Neutrophil (primary cell): Measurements from ENCODE around the gene NUAK2.

ENCODE experiments used
- H3K27ac ChIP-seq: fragments of 200-600 bp; sonication (generic); 2 replicates; pipeline ENCODE4 v1.5.1; 2016; ENCODE audit warnings: mild to moderate bottlenecking, moderate library complexity
- H3K27me3 ChIP-seq: fragments of 200-600 bp; sonication (generic); 2 replicates; pipeline ENCODE4 v1.6.0; 2016; ENCODE audit warnings: mild to moderate bottlenecking
- H3K36me3 ChIP-seq: fragments of 200-600 bp; sonication (generic); 2 replicates; pipeline ENCODE4 v1.5.1; 2017
- H3K4me1 ChIP-seq, 2 experiments: fragments of 200-600 bp in 1 of 2; sonication (generic) in 1 of 2; 1 replicate in 1 of 2; 2 replicates in 1 of 2; pipeline versions ENCODE4 v1.5.1 to v1.6.1; 2013 to 2016; ENCODE audit warnings: low read depth in 1 of 2, low read length in 1 of 2, mild to moderate bottlenecking in 1 of 2, moderate library complexity in 1 of 2; ENCODE audit not compliant: control insufficient read depth in 1 of 2, insufficient read depth in 1 of 2
- H3K4me3 ChIP-seq, 2 experiments: fragments of 200-600 bp in 1 of 2; sonication (generic) in 1 of 2; 1 replicate in 1 of 2; 2 replicates in 1 of 2; pipeline ENCODE4 v1.5.1; 2013 to 2016; ENCODE audit warnings: low read depth in 1 of 2, low read length in 1 of 2, mild to moderate bottlenecking in 1 of 2, moderate library complexity in 1 of 2
- H3K9me3 ChIP-seq: fragments of 200-600 bp; sonication (generic); 2 replicates; pipeline ENCODE4 v1.5.1; 2016
- TF ChIP-seq, protein P1 (sequence below): fragments of 200-600 bp; sonication (generic); IDR thresholded peaks from 2 replicates; pipeline ENCODE4 v1.5.1; 2016; ENCODE audit warnings: antibody characterized with exemption

The NUAK2 gene

DNA sequence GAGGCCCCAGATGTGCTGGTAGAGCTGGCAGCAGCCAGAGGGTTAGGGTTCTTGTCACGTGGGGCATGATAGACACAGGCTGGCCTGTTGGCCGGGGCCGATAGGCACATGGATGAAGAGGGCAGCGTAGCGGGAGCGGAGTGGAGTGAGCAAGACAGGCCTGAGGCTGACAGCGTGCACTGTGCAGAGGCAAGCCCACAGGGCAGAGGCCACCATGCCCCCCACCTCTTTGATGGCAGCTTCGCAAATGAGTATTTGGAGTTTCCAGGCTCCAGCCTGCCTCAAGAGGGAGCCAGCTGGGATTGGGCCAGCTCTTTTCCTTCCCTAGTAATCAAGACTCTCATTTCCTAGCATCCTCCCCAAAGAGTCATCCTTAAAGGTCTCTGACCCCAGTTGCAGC is 50.3 kb downstream of the NUAK2 start:
- H3K27ac ChIP-seq = no peak overlapping the region
- no peaks in the 10 kb centered on the region for H3K27me3 ChIP-seq
- H3K9me3 ChIP-seq = no peaks in the 10 kb centered on the region
- H3K4me1 ChIP-seq = peaks cover 16 to 22% of the 10 kb centered on the region in 2 experiments
- no peaks in the 10 kb centered on the region for H3K36me3 ChIP-seq
- TF ChIP-seq, protein P1, sequence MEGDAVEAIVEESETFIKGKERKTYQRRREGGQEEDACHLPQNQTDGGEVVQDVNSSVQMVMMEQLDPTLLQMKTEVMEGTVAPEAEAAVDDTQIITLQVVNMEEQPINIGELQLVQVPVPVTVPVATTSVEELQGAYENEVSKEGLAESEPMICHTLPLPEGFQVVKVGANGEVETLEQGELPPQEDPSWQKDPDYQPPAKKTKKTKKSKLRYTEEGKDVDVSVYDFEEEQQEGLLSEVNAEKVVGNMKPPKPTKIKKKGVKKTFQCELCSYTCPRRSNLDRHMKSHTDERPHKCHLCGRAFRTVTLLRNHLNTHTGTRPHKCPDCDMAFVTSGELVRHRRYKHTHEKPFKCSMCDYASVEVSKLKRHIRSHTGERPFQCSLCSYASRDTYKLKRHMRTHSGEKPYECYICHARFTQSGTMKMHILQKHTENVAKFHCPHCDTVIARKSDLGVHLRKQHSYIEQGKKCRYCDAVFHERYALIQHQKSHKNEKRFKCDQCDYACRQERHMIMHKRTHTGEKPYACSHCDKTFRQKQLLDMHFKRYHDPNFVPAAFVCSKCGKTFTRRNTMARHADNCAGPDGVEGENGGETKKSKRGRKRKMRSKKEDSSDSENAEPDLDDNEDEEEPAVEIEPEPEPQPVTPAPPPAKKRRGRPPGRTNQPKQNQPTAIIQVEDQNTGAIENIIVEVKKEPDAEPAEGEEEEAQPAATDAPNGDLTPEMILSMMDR = no peak
- no peak overlapping the region for H3K4me3 ChIP-seq

DNA sequence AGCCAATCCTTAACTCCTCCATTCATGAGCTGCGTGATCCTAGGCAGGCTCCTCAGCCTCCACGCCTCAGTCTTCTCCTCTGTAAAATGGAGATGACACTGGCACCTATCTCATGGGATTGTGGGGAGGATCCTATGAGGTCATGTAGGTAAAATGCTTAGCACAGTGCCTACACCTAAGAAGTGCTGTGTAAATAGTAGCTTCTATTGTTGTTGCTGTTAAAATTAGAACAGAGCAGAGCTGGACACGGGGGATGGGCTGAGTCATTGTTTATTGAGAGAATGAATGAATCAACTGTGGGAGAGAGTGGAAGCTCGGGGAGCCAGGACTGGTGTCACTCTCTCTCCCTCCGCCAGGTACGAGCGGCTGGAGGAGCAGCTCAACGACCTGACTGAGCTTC is 50.8 kb downstream of the NUAK2 start:
- TF ChIP-seq, protein P1 = no peak
- Histone ChIP-seq H3K9me3 (no peaks in the 10 kb centered on the region), H3K27me3 (no peaks in the 10 kb centered on the region), H3K4me3 (no peak overlapping the region), H3K27ac (no peak overlapping the region), H3K4me1 (peaks cover 16 to 22% of the 10 kb centered on the region in 2 experiments), H3K36me3 (no peaks in the 10 kb centered on the region)

DNA sequence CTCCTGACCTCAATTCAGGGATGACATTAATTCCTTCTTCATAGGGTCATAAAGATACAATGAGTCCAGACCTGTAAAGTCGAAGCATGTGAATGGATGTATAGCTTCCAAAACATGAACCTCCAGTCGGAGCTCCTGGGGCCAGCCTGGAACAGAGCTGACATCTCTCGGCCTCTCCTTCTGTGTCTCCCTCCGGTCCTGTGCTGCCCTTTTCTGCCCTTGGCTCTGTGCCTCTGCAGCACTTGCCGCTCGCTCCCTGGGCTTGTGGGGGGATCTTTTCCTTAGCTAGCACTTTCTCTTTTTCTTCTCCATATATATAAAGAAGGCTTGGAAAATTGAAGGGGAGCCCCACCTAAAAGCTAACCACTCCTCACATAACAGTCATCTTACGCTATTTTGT is 51.3 kb downstream of the NUAK2 start:
- H3K36me3 ChIP-seq = no peaks in the 10 kb centered on the region
- peaks cover 16 to 22% of the 10 kb centered on the region in 2 experiments for H3K4me1 ChIP-seq
- H3K27me3 ChIP-seq = no peaks in the 10 kb centered on the region
- H3K4me3 ChIP-seq = no peak overlapping the region
- no peak overlapping the region for H3K27ac ChIP-seq
- TF ChIP-seq, protein P1 = no peak
- H3K9me3 ChIP-seq = no peaks in the 10 kb centered on the region

GRCh38 chr1:205269711-205270110 is 51.8 kb downstream of the NUAK2 start:
- H3K27me3 ChIP-seq = no peaks in the 10 kb centered on the region
- TF ChIP-seq, protein P1 = no peak
- H3K4me3 ChIP-seq = no peak overlapping the region
- H3K27ac ChIP-seq = no peak overlapping the region
- no peaks in the 10 kb centered on the region for H3K36me3 ChIP-seq
- H3K9me3 ChIP-seq = no peaks in the 10 kb centered on the region
- peaks cover 16 to 22% of the 10 kb centered on the region in 2 experiments for H3K4me1 ChIP-seq

DNA sequence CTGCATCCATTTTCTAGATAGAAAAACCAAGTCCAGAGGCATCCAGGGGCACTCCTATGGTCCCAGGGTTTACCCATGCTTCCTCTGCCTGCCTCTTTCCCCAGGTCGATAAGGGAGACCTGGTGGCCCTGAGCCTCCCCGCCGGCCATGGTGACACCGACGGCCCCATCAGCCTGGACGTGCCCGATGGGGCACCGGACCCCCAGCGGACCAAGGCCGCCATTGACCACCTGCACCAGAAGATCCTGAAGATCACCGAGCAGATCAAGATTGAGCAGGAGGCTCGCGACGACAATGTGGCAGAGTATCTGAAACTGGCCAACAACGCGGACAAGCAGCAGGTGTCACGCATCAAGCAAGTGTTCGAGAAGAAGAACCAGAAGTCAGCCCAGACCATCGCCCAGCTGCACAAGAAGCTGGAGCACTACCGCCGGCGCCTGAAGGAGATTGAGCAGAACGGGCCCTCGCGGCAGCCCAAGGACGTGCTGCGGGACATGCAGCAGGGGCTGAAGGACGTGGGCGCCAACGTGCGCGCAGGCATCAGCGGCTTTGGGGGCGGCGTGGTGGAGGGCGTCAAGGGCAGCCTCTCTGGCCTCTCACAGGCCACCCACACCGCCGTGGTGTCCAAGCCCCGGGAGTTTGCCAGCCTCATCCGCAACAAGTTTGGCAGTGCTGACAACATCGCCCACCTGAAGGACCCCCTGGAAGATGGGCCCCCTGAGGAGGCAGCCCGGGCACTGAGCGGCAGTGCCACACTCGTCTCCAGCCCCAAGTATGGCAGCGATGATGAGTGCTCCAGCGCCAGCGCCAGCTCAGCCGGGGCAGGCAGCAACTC is 52.5 kb downstream of the NUAK2 start:
- Histone ChIP-seq H3K27me3 (no peaks in the 10 kb centered on the region), H3K9me3 (no peaks in the 10 kb centered on the region), H3K4me3 (no peak overlapping the region)

More for the DNA sequence above, 52.5 kb downstream of the NUAK2 start:
- TF ChIP-seq, protein P1 = no peak
- Histone ChIP-seq H3K27ac (no peak overlapping the region), H3K4me1 (peaks cover 16 to 21% of the 10 kb centered on the region in 2 experiments), H3K36me3 (no peaks in the 10 kb centered on the region)
